Ramos (cell line): ENCODE measurements around the gene FAM209B.

Experiments
- in situ Hi-C: fragments of 300-500 bp; cut with MboI; formaldehyde crosslinking; loops from one replicate; pipeline ENCODE4 v1.14.3; 2022; ENCODE audit warnings: low sequenced_read_pairs; ENCODE audit not compliant: unreplicated experiment

The FAM209B gene

GRCh38 chr20:56584916-56585315, 51.9 kb downstream of the FAM209B start:
- in situ Hi-C loops, result no loop called here
